GM19043 (cell line): ENCODE results near the gene TGFBR3.

Source experiments
- ATAC-seq: cut with Tn5 transposase; IDR thresholded peaks from one replicate; pipeline ENCODE4 v1.9.1; 2021; ENCODE audit warnings: low read depth; ENCODE audit not compliant: unreplicated experiment

TGFBR3 gene

GRCh38 chr1:91827459-91828321 lies 58.3 kb downstream of the TGFBR3 start:
- ATAC-seq, result no peak

- no peak for ATAC-seq
These were observed 58.9 kb downstream of the TGFBR3 start for GRCh38 chr1:91827087-91827458.

- no peak for ATAC-seq
These were observed 59.3 kb downstream of the TGFBR3 start for GRCh38 chr1:91826649-91827048.

- no peak for ATAC-seq
These were observed 59.7 kb downstream of the TGFBR3 start for GRCh38 chr1:91826248-91826647.

GRCh38 chr1:91821126-91821868 lies 64.7 kb downstream of the TGFBR3 start:
- ATAC-seq, result no peak

- no peak for ATAC-seq
These were observed 66.7 kb downstream of the TGFBR3 start for GRCh38 chr1:91819038-91819788.

GRCh38 chr1:91818713-91818975 lies 67.3 kb downstream of the TGFBR3 start:
- ATAC-seq, result no peak

GRCh38 chr1:91817211-91817905 lies 68.6 kb downstream of the TGFBR3 start:
- no peak for ATAC-seq

GRCh38 chr1:91816031-91816430 lies 69.9 kb downstream of the TGFBR3 start:
- no peak for ATAC-seq

- no peak for ATAC-seq
These were observed 71.5 kb downstream of the TGFBR3 start for GRCh38 chr1:91814448-91814847.

GRCh38 chr1:91813813-91814212 lies 72.1 kb downstream of the TGFBR3 start:
- ATAC-seq, result no peak

- ATAC-seq, result no peak
These were observed 74.5 kb downstream of the TGFBR3 start for GRCh38 chr1:91811363-91812025.

GRCh38 chr1:91809317-91809716 lies 76.6 kb downstream of the TGFBR3 start:
- ATAC-seq, result no peak

GRCh38 chr1:91807921-91808620 lies 77.9 kb downstream of the TGFBR3 start:
- no peak for ATAC-seq

- no peak for ATAC-seq
These were observed 78.9 kb downstream of the TGFBR3 start for GRCh38 chr1:91806769-91807700.

GRCh38 chr1:91806181-91806768 lies 79.7 kb downstream of the TGFBR3 start:
- ATAC-seq, result no peak

- ATAC-seq, result no peak
These were observed 80.6 kb downstream of the TGFBR3 start for GRCh38 chr1:91805311-91805801.

- ATAC-seq, result no peak
These were observed 81.4 kb downstream of the TGFBR3 start for GRCh38 chr1:91804546-91805023.
